Activated T-cell treated with anti-CD3 and anti-CD28 coated beads for 1 hour (primary cell): ENCODE data around the gene LMO7.
"Not testable (repeated sequence)": the region's sequence is repeated elsewhere in the genome, so short reads cannot be mapped to it uniquely, and the experiment has no call there.

Experiments used
- DNase-seq: peaks from one replicate; pipeline ENCODE4 v3.0.0-alpha.2; 2020; ENCODE audit warnings: low read depth

Gene LMO7

DNA sequence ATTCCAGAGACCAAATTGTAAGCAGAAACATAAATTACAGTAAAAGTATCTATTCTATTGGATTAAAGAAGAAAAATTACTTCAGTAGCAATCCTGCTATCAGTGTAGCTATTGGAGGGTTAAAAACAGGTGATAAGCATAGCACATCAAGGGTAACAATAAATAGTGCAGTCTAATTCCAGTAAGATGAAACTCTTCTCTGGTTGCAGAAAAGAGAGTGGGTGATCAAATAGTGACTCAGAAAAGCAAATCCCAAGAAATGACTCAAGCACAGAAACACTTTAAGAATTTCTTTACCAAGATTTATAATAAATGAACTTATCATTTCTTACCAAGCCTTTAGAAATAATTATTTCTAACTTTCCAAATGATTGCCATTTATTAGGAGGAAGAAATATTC, 135.7 kb downstream of the LMO7 start:
- no peak for DNase-seq

DNA sequence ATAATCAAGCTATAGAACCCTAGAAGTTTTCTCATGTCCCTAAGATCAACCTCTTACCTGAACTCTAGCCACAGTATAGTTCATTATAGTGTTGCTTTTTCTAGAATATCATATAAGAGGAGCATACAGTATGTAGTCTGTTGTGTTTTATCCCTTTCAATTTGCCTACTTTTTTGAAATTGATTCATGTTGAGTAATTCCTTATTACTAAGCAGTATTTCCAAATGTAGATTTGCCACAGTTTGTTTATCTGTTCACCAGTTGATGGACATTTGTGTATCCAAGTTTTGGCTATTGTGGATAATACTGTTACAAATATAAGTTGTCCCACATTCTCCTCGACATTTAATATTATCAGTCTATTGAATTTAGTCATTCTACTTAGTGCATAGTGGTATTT, 138.0 kb downstream of the LMO7 start:
- no peak for DNase-seq

DNA sequence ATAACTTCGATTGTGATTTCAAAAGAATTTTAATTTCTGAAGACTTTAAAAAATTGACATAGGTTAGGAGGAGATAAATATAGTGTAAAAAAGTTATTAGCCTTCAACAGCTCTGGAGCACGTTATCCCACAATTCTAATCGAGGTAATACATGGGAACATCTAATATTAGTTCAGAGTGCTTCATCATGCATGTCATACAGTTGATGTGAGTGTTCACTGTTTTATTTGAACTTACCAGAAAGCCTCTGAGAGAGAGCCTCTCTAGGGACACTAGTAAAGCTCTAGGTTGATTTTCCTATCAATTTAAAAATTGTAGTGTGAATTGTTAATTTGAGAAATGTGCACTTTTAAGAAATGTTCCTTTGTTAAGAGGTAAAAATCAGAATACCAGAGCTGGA, 140.4 kb downstream of the LMO7 start:
- no peak for DNase-seq

DNA sequence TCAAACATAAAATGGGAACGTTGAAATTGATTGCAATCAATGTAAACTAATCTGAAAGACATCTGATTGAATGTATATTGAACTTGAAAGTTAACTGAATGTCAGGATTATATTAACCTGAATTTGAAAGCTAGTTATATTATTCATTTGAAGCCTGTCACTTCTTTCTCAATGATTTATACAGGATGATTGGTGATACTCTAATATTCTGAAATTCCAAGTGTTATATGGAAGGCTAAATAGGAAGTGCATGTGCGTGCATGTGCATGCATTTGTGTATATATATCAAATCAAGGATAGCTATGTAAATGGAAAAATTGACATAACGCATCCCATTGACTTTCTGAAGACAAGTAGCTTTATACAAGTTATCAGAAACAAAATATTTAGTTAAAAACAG, 143.3 kb downstream of the LMO7 start:
- no peak for DNase-seq

DNA sequence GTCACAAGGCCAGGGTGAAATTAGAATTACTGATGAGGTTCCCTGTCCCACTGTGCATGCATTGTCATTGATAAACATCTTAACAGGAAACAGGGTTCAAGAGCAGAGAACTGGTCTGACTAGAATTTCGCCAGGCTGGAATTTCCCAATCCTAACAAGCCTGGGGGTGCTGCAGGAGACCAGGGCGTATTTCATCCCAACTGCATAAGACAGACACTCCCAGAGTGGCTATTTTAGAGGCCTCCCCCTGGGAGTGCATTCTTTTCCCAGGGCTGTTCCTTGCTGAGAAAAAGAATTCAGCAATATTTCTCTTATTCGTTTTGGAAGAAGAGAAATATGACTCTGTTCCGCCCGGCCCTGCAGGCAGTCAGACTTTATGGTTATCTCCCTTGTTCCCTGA, 144.0 kb downstream of the LMO7 start:
- DNase-seq: not testable (repeated sequence)

DNA sequence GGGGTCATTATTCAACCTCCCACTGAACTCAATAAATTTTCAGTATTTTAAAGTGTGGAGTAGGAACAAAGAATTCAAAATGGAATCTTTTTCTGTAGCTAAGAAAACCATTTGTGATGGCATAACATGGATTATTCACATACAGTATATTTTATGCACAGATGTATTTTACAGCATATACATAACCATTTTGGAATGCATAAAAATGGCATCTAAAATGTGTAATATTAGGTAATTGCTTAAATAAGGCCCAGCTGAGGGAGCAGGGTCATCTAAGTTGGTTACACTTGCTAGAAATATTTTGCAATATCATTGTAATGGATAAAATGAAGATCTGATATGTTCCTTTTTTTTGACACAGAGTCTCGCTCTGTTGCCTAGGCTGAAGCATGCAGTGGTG, 146.9 kb downstream of the LMO7 start:
- DNase-seq: no peak

DNA sequence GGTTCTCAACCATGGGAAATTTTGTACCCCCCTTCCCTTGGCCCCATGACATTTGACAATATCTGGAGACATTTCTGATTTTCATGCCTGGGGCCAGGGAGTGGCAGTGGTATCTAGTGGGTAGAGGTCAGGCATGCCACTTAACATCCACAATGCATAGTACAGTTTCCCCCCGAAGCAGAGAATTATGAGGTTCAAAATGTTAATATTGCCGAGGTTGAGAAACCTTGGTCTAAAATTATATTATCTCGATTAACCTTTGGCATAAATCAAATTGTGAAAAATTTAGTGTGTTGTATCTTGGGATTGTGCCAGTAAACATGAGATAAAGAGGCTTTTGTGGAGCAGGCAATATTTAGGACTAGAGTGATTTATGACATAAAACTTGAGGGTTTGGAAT, 147.9 kb downstream of the LMO7 start:
- no peak for DNase-seq

DNA sequence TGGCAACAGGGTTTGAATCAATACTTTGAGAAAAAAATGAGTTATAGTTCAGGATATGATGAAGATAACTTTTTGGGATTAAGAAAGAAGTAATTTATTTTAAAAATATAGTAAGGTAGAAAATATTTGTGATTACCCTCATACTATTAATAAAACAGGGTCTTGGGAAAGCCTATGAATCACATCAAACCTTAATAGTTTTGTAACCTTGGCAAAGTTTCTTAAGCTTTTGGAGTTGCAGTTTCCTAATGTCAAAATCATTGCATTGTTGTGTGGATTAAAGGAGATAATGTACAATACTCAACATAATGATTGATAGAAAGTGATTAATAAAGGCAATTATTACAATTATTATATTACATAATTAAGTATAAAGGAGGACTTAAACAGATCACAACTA, 149.0 kb downstream of the LMO7 start:
- DNase-seq: no peak

DNA sequence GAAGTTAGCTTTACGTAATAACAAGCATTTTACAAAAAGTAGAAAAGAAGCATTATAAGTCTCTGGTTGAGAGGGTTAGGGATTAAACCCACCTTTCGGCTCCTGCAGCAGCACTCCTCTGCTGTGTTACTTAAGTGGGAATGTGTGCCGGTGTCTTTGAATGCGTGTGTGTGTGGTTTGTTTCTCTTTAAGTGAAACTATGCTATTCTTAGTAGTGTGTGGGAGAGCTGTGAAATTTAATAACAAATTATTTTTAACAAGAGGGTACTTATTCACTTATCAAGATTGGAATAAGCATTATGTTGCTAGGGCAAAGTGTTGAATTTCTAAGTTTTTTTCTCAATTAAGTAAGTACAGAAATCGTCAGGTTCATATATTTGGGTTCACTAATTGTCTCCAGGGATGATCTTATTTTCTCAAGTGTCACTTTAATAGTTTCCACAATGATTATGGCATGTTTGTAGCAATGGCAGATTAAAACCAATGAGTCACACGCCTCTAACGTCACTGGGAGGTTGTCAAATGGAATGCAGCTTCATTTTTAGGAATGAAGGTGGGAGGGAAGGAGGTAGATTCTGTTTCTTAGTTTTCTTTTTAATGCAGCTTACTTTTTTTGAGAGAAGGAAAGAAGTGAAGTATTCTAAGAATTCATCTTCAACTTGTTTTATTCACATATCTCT, 151.3 kb downstream of the LMO7 start:
- DNase-seq: no peak

DNA sequence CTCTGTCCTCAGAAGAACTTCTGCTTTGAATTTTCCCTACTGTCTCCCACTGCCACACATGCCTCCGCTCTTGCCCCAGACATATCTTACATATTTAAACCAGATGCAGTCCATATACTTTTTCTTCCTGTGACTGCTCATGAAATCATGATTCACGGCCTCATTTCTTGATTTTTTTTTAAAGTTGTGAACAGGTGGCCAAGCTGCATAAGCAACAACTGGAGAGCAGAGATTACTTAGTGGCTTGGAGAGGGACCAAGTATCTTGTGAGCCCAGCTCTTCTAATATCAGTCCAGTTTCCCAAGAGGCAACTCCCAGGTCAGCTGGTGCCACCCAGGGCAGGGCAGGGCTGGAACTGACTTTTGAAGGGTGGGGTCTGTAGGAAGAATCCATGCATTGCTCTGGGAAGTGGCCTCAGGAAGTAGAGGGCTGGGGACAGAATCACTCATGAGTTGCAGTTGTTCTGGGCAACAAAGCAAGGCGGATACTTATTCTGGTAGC, 152.4 kb downstream of the LMO7 start:
- DNase-seq: no peak

DNA sequence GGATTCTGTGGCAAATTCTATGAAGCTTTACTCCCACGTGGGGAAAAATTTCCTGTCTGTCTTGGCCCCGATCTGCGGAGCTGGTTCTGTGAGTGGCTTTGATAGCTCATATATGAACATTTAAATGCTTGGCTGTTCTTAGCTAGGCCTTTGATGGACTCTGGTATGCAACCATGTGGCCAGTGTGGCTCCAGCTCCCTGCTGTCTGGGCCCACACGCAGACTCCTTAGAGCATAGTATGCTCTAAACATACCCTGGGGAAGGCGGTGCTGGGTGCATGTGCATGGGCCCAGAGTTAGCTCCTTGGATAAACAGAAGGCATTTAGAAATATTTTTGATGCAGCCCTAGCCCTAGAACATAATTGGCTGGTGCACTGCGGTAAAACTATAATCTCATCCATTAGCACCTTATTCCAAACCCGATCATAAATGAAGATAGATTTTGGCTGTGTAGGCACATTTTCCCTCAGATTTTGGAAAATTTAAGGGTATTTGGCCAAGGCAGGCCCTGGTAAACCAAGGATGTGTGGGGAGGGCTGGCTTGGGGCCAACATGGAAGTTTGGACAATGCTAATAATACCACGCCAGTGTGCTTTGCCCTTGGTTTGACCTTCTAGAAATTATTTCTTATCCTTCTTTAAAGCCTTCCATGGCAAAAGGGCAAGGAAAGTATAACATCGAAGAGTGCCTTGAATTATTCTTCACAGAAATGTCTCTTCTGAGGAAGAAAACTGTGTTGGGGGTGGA, 153.5 kb downstream of the LMO7 start:
- no peak for DNase-seq

DNA sequence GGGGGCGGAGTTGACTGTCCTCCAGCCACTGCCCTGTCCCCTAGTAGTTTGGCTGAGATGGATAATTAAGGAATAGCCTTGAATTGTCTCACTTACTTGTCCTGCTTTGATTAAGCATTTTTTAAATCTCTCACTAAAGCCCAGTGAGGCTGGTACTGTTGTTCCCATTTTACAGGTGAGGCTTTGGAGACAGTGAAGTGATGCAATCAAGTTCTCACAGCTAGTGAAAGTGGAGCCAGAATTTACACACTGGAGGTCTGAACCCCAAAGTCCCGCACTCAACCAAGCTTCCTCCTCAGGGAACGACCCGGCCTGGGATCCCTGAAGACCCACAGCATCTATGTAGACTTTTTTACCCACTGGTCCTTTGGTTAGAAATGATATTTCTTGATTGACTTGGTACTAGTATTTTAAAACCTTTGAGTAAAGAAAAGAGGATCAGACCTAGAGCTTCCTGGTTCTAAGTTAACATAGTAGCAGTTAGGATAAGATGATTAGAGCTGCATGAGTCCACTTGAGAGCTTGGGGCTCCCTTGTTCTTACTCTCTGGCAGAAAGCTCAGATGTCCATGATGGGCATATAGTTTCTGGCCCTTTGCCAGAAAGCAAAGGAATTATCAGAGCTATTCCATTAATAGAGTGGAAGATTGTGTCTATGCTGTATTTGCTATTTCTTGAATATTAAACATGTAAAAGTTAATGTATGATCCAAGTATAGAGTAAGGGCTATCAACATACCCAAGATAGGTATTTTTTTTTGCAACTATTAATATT, 154.3 kb downstream of the LMO7 start:
- no peak for DNase-seq

DNA sequence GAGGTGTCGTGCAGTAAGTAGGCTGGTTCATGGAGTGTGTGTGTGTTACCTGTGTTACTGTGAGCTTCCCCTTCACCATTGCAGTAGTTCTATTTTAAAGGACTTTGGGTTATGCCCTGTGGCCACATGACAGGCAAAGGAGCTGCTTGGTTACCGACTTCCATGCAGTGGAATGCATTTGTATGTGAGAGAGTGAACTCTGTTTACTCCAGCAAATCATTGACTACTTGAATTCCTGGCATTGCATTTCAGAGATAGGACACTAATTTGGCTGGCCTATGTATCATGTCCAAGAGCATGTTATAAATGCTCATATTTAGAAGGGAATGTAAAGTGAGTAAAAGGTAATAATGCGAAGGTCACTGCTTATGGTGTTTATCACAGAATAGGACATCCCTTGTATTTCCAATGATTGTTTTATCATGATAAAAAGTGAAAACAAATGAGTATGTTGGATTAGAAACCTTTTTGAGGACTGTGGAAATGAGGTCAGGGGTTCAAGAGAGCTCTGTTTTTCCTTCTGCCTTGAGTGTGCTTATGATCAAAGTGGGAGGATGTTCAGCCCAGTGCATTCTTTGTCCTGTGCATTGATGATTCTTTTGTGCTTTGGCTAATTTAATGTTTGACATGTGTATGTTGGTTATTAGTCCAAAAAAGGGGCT, 156.5 kb downstream of the LMO7 start:
- DNase-seq: no peak

DNA sequence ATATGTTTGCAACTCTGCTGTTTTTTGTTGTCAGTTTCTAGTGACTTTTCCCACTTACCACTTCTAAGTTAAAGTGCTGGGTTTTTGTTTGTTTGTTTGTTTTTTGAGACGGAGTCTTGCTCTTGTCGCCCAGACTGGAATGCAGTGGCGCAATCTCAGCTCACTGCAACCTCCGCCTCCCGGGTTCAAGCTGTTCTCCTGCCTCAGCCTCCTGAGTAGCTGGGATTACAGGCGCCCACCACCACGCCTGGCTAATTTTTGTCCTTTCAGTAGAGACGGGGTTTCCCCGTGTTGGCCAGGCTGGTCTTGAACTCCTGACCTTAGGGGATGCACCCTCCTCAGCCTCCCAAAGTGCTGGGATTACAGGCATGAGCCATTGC, 157.0 kb downstream of the LMO7 start:
- DNase-seq: not testable (repeated sequence)

DNA sequence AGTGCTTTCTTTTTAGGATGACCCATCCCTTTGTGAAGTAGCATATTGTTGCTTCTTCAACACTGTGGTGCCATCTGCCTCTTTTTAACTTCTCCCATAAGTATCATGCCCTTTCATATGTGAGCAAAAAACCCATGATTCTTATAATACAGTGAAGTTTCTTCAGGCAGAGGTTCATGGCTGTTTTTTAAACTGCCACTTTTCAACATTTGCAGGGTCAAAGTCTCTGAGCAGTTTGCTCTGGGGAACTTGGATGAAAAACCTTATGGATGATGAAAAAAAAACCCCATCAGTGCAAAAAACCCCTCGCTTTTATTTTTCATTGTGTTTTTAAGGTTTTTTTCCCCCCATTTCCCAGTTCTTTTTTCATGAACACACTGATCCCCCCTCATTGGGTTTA, 158.5 kb downstream of the LMO7 start:
- DNase-seq: no peak

DNA sequence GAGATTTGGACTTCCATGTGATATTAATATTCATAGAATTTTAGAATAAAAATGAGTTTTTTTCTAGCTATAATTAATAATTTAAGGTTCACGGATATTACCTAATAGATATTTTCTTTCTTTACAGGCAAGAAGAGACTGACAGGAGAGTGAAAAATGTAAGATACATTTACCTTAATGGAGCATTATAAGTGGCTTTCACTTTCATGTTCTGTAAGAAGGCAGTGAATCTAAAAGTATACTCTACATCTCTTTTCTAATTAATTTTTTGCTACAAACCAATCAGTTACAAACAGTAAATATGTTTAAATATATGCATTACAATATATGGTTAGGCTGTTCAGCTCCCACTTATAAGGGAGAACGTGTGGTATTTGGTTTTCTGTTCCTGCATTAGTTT, 159.1 kb downstream of the LMO7 start:
- no peak for DNase-seq

DNA sequence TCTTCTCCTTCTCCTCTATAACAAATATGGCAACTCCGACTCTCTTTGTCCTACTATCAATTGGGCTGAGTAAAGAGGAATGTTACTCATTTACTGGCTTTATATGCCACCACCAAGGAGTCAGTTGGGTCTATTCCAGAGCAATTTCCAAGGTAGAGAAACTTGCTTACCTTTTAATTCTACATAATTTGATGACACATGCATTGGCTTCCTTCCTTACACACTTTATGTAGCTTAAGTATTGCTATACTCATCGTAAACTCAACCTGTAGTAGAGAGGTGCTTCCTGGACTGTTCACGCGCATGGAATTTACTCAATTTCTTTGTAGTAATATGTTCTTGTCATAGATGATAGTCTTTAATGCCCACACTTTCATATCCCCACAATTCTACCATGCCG, 160.7 kb downstream of the LMO7 start:
- DNase-seq: no peak

DNA sequence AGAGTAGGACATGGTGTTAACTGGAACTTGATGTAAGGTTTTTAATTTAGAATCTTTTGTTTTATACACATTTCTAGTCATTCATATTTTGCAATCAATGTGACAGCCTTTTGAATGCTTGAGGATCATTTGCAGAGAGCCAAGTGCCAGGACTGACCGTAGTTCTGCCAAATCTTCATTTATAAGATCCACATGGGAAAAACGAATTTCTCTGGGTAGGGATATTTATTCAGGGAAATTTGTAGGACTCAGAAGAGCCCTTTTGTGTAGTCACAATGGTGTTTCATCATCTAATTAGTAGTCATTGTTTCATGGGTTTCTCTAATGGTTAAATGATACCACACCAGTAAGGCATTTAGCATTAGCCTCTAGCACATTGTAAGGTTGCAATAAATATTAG, 161.1 kb downstream of the LMO7 start:
- DNase-seq: no peak

DNA sequence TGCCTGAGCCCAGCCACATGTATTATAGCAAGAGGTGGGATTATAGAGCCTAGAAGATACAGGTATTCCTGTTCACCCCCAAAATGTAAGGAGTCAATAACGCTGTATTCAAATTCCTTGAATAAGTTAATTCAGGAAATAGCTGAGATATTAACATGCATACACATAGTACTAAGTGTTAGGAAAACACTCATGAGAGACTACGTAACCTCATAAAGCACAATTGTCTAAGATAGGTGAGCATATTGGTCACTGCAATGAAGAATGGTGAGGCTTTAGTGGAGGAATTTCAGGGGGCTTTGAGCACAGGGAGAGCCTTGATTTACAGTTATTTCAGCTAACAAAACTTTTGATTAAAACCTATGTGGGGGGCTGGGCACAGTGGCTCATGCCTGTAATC, 161.6 kb downstream of the LMO7 start:
- no peak for DNase-seq

DNA sequence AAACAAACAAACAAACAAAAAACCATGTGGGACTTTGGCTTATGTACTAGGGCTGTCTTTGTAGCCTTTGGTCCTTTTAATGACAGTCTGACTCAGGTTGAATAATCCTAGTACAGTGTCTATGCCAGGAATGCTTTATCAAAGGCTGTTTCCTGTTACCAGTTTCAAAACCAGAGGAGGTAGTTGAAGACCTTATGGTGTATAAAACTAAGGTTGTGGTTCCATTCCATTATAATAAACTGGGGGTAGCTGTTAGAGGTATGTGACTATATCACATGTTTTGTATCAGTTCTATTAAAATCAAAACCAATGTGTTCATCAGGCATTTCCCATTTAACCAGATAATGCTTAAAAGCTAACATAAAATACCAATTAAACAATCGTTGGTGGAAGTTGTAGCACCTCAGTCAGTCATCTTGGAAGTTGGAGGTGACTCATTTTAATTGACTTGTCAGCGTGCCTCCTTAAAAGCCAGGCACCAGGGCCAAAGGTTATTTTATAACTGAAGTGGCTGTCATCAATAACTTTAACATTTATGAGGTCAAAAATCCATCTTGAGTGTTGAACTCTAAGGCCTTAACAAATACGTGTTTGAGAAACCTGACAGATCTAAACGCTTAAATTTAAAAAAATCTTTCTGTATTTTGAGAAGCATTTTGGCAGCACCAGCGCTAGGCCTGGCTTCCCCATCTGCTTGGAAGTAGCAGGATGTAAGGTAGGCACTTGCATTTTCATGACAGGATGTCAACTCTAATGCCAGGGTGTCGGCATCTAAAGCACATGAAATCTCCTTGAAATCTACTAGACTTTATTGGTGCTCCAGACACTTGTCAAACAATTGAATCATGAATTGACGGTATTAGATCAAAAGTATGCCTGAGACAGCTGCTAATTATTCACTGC, 162.5 kb downstream of the LMO7 start:
- no peak for DNase-seq

DNA sequence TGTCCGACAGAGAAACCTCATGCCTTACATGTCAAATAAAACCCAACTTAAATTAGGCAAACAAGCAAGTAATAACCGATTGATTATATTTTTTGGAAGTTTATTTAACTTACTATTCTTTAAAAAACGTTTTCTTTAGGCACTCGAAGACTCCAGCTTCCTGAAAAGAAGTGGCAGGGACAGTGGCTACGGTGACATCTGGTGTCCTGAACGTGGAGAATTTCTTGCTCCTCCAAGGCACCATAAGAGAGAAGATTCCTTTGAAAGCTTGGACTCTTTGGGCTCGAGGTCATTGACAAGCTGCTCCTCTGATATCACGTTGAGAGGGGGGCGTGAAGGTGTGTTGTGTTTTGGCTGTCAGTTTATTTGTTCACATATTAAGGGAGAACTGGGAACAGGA, 164.4 kb downstream of the LMO7 start:
- DNase-seq: no peak
